NT2/D1 (cell line): ENCODE measurements around the gene MRPL38.

Experiments used
- SUZ12 ChIP-seq: IDR thresholded peaks from 2 replicates; pipeline ENCODE4 v1.6.1; 2011; ENCODE audit not compliant: insufficient read length, insufficient read depth; ENCODE audit errors: extremely low read depth
- YY1 ChIP-seq: IDR thresholded peaks from 2 replicates; pipeline ENCODE4 v1.6.1; 2011; ENCODE audit not compliant: insufficient read length, insufficient read depth
- ZNF274 ChIP-seq: IDR thresholded peaks from 2 replicates; pipeline ENCODE4 v1.6.1; 2011; ENCODE audit warnings: mild to moderate bottlenecking, low read depth, low read length

DNA sequence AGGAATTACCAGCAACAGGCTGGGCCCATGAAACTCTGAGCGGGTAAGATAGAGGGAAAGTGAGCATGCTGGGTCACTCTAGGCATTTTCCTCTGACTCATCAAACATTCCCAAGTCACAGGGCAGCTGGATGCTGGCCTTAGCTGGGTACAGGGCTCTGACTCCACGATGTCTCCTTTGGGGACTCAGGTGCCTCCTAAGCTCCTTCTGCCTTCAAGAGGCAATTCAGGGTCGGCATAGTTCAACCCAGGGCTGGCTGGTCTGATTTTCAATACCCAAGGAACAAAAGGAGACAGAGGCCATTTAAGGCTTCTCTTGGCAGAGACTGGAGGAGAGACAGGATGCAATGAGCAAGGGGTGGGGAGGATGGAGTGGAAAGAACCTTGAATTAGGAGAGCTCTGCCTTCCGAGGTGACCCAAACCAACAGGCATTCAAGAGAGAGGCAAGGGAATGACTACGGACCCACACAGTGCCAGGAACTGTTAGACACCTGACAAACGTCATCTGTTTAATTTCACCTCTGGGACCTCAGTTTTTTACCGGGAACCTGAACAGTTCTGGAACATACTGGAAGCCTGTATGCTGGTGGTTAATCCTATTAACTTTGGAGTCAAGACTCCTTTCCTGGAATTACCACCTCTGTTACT is 50.5 kb downstream of the MRPL38 start:
- TF ChIP-seq YY1 (no peak), ZNF274 (no peak), SUZ12 (no peak)
